Fibroblast of lung (primary cell): ENCODE data around the gene SDK1.

Experiments used
- EZH2 ChIP-seq: IDR thresholded peaks from 2 replicates; pipeline ENCODE4 v1.5.1; 2012; ENCODE audit warnings: low read length, control low read depth, mild to moderate bottlenecking; ENCODE audit errors: missing control alignments
- TF ChIP-seq, protein P1 (sequence below), 2 donors: IDR thresholded peaks in 1 of 2; conservative IDR thresholded peaks in 1 of 2; 1 replicate in 1 of 2; 2 replicates in 1 of 2; pipeline ENCODE4 v1.5.1; 2011 to 2012; ENCODE audit warnings: low read length in 2 of 2, control low read depth in 1 of 2, inconsistent platforms in 1 of 2, low read depth in 1 of 2, mild to moderate bottlenecking in 1 of 2

DNA sequence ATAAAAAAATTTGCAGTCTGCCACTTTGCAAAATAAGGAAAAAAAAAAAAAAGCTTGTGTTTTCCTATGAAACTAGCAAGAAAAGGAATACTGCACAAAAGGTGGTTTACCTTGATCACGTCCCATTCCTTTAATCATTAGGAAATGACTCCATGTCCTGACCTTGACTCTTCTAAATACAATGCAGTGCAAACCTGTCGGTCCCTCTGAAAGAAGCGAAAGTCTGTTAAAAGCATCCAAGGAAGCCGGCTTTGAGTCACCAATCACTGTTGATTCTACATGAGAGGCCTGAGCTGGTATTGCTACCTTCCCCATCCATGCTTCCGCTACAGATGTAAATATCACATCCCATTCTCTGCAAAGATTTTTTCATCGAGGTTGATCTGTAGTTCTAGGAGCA is 652.1 kb downstream of the SDK1 start:
- TF ChIP-seq, protein P1, sequence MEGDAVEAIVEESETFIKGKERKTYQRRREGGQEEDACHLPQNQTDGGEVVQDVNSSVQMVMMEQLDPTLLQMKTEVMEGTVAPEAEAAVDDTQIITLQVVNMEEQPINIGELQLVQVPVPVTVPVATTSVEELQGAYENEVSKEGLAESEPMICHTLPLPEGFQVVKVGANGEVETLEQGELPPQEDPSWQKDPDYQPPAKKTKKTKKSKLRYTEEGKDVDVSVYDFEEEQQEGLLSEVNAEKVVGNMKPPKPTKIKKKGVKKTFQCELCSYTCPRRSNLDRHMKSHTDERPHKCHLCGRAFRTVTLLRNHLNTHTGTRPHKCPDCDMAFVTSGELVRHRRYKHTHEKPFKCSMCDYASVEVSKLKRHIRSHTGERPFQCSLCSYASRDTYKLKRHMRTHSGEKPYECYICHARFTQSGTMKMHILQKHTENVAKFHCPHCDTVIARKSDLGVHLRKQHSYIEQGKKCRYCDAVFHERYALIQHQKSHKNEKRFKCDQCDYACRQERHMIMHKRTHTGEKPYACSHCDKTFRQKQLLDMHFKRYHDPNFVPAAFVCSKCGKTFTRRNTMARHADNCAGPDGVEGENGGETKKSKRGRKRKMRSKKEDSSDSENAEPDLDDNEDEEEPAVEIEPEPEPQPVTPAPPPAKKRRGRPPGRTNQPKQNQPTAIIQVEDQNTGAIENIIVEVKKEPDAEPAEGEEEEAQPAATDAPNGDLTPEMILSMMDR (conservative IDR thresholded peaks at IDR 0.05 in 1 of 2, IDR thresholded peaks at IDR 0.05 in 1 of 2; ENCODE audit: low read depth in 1 of 2, low read length in 2 of 2) = no peak
- no peak for TF ChIP-seq EZH2
